K562 (cell line): Measurements from ENCODE around the gene ELOVL7. TPM values are rescaled to one million over a fixed set of nuclear protein-coding genes. Genes with fewer than 3 reads are reported as not detected.

Experiments
- BMI1 ChIP-seq: fragments of 150-350 bp; IDR thresholded peaks from 2 replicates; pipeline ENCODE4 v1.6.1; 2014; ENCODE audit warnings: low read length
- CCAR2 ChIP-seq: fragments of 200-400 bp; formaldehyde crosslinking; IDR thresholded peaks from 2 replicates; pipeline ENCODE4 v1.6.1; 2017; ENCODE audit warnings: mild to moderate bottlenecking, low read depth, low read length
- DDX20 ChIP-seq: fragments of 450-650 bp; IDR thresholded peaks from 2 replicates; pipeline ENCODE4 v1.6.1; 2016; ENCODE audit warnings: missing genetic modification characterization, low read depth, mild to moderate bottlenecking, missing compliant biosample characterization, moderate library complexity
- MGA ChIP-seq: fragments of 450-650 bp; IDR thresholded peaks from 2 replicates; pipeline ENCODE4 v1.6.1; 2016; ENCODE audit warnings: mild to moderate bottlenecking, moderate library complexity
- STAT6 ChIP-seq: sonication (generic); formaldehyde crosslinking; IDR thresholded peaks from 2 replicates; pipeline ENCODE4 v1.8.1; 2023; ENCODE audit warnings: mild to moderate bottlenecking, missing genetic modification reagents
- TFAM ChIP-seq: fragments of 250-450 bp; sonication (Bioruptor Pico); conservative IDR thresholded peaks from 2 replicates; pipeline ENCODE4 v1.5.0; 2021; ENCODE audit warnings: mild to moderate bottlenecking, moderate library complexity
- ZMIZ1 ChIP-seq, 2 experiments: fragments of 150-350 bp in 1 of 2; IDR thresholded peaks; 2 replicates each; pipeline ENCODE4 v1.6.1; 2012 to 2016; ENCODE audit warnings: low read depth in 2 of 2, low read length in 2 of 2, mild to moderate bottlenecking in 1 of 2, moderate library complexity in 1 of 2
- polyA plus RNA-seq, 8 experiments: library from polyadenylated mRNA; depleted of rRNA in 4 of 8; stranded (reverse) in 5 of 8; unstranded in 3 of 8; fragments of >200 nt; fragmentation: Nextera tagmentation in 2 of 8; fragmentation: Illumina TruSeq in 1 of 8; extraction: Ambion mirVana in 2 of 8; extraction: Trizol in 1 of 8; gene quantifications; 2 replicates each; pipeline versions ENCODE4 v1.2.1 to v1.2.3, GENCODE V29; 2011 to 2014; ENCODE audit warnings: inconsistent platforms in 1 of 8, missing spikeins in 1 of 8
- total RNA-seq, 7 experiments: library from RNA; depleted of rRNA in 6 of 7; stranded (reverse); fragments of >200 nt in 6 of 7; fragmentation: Illumina TruSeq in 2 of 7; extraction: Trizol in 2 of 7; gene quantifications; 2 replicates each; pipeline versions ENCODE4 v1.2.1 to v1.2.3, GENCODE V29; 2011 to 2021; ENCODE audit warnings: low replicate concordance in 1 of 7

Gene ELOVL7
- total and polyA plus RNA-seq, 9 of the 15 experiments (the other 6 are each of a cell fraction or from before 2014, with no cell fraction given): 4.5 to 12.3 (median 6.9) TPM

- TF ChIP-seq MGA (peak; percentile 81), STAT6 (CRISPR knock-in tag) (no peak), CCAR2 (no peak), DDX20 (tag) (no peak; the same call in 1 of the 2 replicates), TFAM (CRISPR knock-in tag) (no peak), BMI1 (no peak), ZMIZ1 (IDR thresholded peaks at IDR 0.05; ENCODE audit: low read depth in 2 of 2, low read length in 2 of 2) (0 out of 4 replicates have a peak, but pooled peaks of 1 of the 2 experiments have one; percentile 63)
Measured at GRCh38 chr5:60820593-60821487, 23.2 kb downstream of the ELOVL7 start (continued).
